ENCODE data around the gene DIAPH1. TPM values are rescaled to one million over a fixed set of nuclear protein-coding genes. Genes with fewer than 3 reads are reported as not detected.

The DIAPH1 gene
- total RNA-seq, 1 experiment from 2014 or later = 117 TPM

DNA sequence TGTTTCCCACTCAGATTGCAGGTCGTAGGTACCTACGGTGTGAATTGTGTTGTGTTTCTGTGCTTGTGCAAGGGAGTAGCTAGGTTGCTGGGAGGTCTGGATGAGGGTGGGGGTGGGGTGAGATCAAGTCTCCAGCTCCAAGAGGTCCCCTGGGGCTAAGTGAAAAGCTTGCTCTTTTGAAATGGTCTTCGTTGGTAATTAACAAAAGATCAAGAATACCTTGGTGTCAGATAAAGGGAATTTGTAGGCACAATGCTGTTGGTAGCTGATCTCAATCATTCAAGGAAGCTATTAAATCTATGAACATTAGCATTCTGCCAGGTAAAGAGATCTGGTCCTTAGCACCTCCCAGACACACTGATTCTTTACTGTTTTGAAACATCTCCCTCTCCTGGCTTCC lies 134.9 kb downstream of the DIAPH1 start:
- no peak overlapping the region for H2AFZ ChIP-seq (ENCODE audit: low read length)
- H3K27me3 ChIP-seq (ENCODE audit: insufficient read depth, low read length) = peaks cover 8% of the 10 kb centered on the region; the same call in 1 of the 2 replicates
- H3K79me2 ChIP-seq (ENCODE audit: insufficient read depth, low read length) = no peaks in the 10 kb centered on the region; the same call in 1 of the 2 replicates
- Mint-ChIP-seq H3K4me1 (peaks cover 33 to 38% of the 10 kb centered on the region in 2 experiments), H3K36me3 (ENCODE audit: insufficient read depth in 1 of 3, low read depth in 3 of 3) (peaks cover 5 to 10% (median 6%) of the 10 kb centered on the region in 3 experiments; a peak in 4 of 7 replicates), H3K9me3 (no peaks in the 10 kb centered on the region), H3K27me3 (ENCODE audit: low read depth) (peaks cover 23% of the 10 kb centered on the region), H3K4me3 (peak overlapping the region; percentile 76 to 88), H3K27ac (peak overlapping the region in 2 of 3 experiments; percentile 46 to 67; a peak in 4 of 7 replicates)
- no peaks in the 10 kb centered on the region for H3K79me1 ChIP-seq (ENCODE audit: insufficient read depth, low read depth, low read length, poor library complexity, severe bottlenecking)
- H3K9ac ChIP-seq (ENCODE audit: extremely low read depth, insufficient read length, low read length) = no peak overlapping the region
- TF ChIP-seq, protein P1, sequence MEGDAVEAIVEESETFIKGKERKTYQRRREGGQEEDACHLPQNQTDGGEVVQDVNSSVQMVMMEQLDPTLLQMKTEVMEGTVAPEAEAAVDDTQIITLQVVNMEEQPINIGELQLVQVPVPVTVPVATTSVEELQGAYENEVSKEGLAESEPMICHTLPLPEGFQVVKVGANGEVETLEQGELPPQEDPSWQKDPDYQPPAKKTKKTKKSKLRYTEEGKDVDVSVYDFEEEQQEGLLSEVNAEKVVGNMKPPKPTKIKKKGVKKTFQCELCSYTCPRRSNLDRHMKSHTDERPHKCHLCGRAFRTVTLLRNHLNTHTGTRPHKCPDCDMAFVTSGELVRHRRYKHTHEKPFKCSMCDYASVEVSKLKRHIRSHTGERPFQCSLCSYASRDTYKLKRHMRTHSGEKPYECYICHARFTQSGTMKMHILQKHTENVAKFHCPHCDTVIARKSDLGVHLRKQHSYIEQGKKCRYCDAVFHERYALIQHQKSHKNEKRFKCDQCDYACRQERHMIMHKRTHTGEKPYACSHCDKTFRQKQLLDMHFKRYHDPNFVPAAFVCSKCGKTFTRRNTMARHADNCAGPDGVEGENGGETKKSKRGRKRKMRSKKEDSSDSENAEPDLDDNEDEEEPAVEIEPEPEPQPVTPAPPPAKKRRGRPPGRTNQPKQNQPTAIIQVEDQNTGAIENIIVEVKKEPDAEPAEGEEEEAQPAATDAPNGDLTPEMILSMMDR (conservative IDR thresholded peaks at IDR 0.05) = no peak
- DNase-seq = peak; percentile 43
- H2BK15ac ChIP-seq (ENCODE audit: low read depth, low read length) = no peak overlapping the region
- H4K5ac ChIP-seq (ENCODE audit: insufficient read length, low read depth, low read length) = no peak overlapping the region
- H2AK5ac ChIP-seq (ENCODE audit: insufficient read length, low read length) = no peak overlapping the region
- H3K9me3 ChIP-seq (ENCODE audit: control insufficient read depth, low read depth, low read length) = no peaks in the 10 kb centered on the region
- no peak overlapping the region for H2BK20ac ChIP-seq (ENCODE audit: low read depth, low read length, poor library complexity, severe bottlenecking)
- H3K23ac ChIP-seq (ENCODE audit: insufficient read length, low read depth, low read length) = no peak overlapping the region
- H2BK12ac ChIP-seq (ENCODE audit: insufficient read length, low read depth, low read length) = no peak overlapping the region
- H3K27ac ChIP-seq (ENCODE audit: insufficient read length, low read depth, low read length) = no peak overlapping the region
- no peak overlapping the region for H4K8ac ChIP-seq (replicated peaks; ENCODE audit: insufficient read length, low read depth, low read length)
- no CpG with 5 or more reads among the region's 3 CpGs for WGBS (ENCODE audit: extremely low coverage, insufficient read length, low lambda C conversion rate)
- H3T11ph ChIP-seq (ENCODE audit: low read length) = no peak overlapping the region
- H2BK120ac ChIP-seq (ENCODE audit: low read depth, low read length, poor library complexity, severe bottlenecking) = no peak overlapping the region
- H3K56ac ChIP-seq (ENCODE audit: insufficient read length, low read depth, low read length) = no peak overlapping the region
- H2BK5ac ChIP-seq (ENCODE audit: insufficient read length, low read length) = no peak overlapping the region
- H3K18ac ChIP-seq (ENCODE audit: insufficient read length, low read depth, low read length) = no peak overlapping the region
- no peaks in the 10 kb centered on the region for H4K20me1 ChIP-seq (ENCODE audit: control insufficient read depth, insufficient read depth, insufficient read length)
- H4K91ac ChIP-seq (ENCODE audit: insufficient read length, low read depth, low read length) = no peak overlapping the region
- no peak overlapping the region for H3K14ac ChIP-seq (ENCODE audit: insufficient read depth, low read length)
- H3K4me2 ChIP-seq (ENCODE audit: insufficient read depth, insufficient read length, low read length) = peak overlapping the region; percentile 91
- peaks cover 5% of the 10 kb centered on the region; the same call in 1 of the 2 replicates for H3K4me1 ChIP-seq (ENCODE audit: insufficient read depth, low read length)
- no peak overlapping the region for H3K4ac ChIP-seq (ENCODE audit: low read depth, low read length)
- peaks cover 11% of the 10 kb centered on the region for H3K23me2 ChIP-seq (ENCODE audit: insufficient read length, low read depth, low read length, poor library complexity, severe bottlenecking)

All from H9 (cell line).